CD8-positive, alpha-beta memory T cell (primary cell): ENCODE results near the gene PPM1J. TPM values are rescaled to one million over a fixed set of nuclear protein-coding genes. Genes with fewer than 3 reads are reported as not detected.

Source experiments
- CTCF ChIA-PET: fragments of 350-600 bp; sonication (Branson Sonifier 250); formaldehyde crosslinking; loops from one replicate; lab custom pipeline; 2021; ENCODE audit warnings: antibody characterized with exemption; lab: Charles Lee
- POLR2A ChIA-PET: fragments of 350-600 bp; sonication (Branson Sonifier 250); formaldehyde crosslinking; loops from one replicate; lab custom pipeline; 2021; ENCODE audit warnings: antibody characterized with exemption; lab: Charles Lee
- DNase-seq, 5 donors: peaks; one replicate each; pipeline versions ENCODE4 v3.0.0 to v3.0.0-alpha.2; 2020 to 2022; ENCODE audit warnings: mixed read lengths in 1 of 5
- H3K27ac ChIP-seq: one replicate; pipeline ENCODE4 v1.7.0; 2013; ENCODE audit warnings: low read depth, mild to moderate bottlenecking, low read length, moderate library complexity
- H3K27me3 ChIP-seq: 2 replicates; pipeline ENCODE4 v1.7.0; 2013; ENCODE audit warnings: low read length, mild to moderate bottlenecking; ENCODE audit not compliant: insufficient read depth, poor library complexity, severe bottlenecking
- H3K36me3 ChIP-seq: 2 replicates; pipeline ENCODE4 v1.7.0; 2013; ENCODE audit warnings: mild to moderate bottlenecking, low read length, moderate library complexity; ENCODE audit not compliant: insufficient read depth
- H3K4me1 ChIP-seq: 2 replicates; pipeline ENCODE4 v1.7.0; 2013; ENCODE audit warnings: mild to moderate bottlenecking, low read length, moderate library complexity; ENCODE audit not compliant: insufficient read depth
- H3K4me3 ChIP-seq: 2 replicates; pipeline ENCODE4 v1.7.0; 2013; ENCODE audit warnings: mild to moderate bottlenecking, low read length
- H3K9me3 ChIP-seq: 2 replicates; pipeline ENCODE4 v1.7.0; 2013; ENCODE audit warnings: mild to moderate bottlenecking, low read length
- H3K27ac Mint-ChIP-seq, 8 donors: one replicate each; pipeline ENCODE4 v1.8.0; 2020 to 2021; ENCODE audit warnings: mixed read lengths in 8 of 8, mild to moderate bottlenecking in 6 of 8, inconsistent platforms in 3 of 8, moderate library complexity in 3 of 8
- H3K27me3 Mint-ChIP-seq, 2 donors: one replicate each; pipeline ENCODE4 v1.8.0; 2020 to 2021; ENCODE audit warnings: mixed read lengths in 2 of 2, mild to moderate bottlenecking in 1 of 2, moderate library complexity in 1 of 2
- H3K36me3 Mint-ChIP-seq, 3 donors: one replicate each; pipeline ENCODE4 v1.8.0; 2020 to 2021; ENCODE audit warnings: mixed read lengths in 3 of 3, inconsistent platforms in 1 of 3, mild to moderate bottlenecking in 1 of 3
- H3K4me1 Mint-ChIP-seq, 3 donors: one replicate each; pipeline ENCODE4 v1.8.0; 2020 to 2021; ENCODE audit warnings: mixed read lengths in 3 of 3, inconsistent platforms in 1 of 3, mild to moderate bottlenecking in 1 of 3
- H3K4me3 Mint-ChIP-seq, 7 donors: one replicate each; pipeline ENCODE4 v1.8.0; 2020 to 2021; ENCODE audit warnings: mixed read lengths in 7 of 7, mild to moderate bottlenecking in 6 of 7, moderate library complexity in 4 of 7, inconsistent platforms in 2 of 7
- H3K9me3 Mint-ChIP-seq, 5 donors: one replicate each; pipeline ENCODE4 v1.8.0; 2020 to 2022; ENCODE audit warnings: mixed read lengths in 5 of 5, mild to moderate bottlenecking in 3 of 5, moderate library complexity in 2 of 5, inconsistent platforms in 1 of 5
- polyA plus RNA-seq: library from polyadenylated mRNA; unstranded; fragments of 300-500 nt; fragmentation: Illumina TruSeq; gene quantifications from one replicate; pipeline ENCODE4 v1.2.3, GENCODE V29; 2021
- total RNA-seq, 2 experiments: library from RNA; stranded (reverse); gene quantifications; one replicate each; pipeline ENCODE4 v1.2.3, GENCODE V29; 2021

PPM1J gene
- total and polyA plus RNA-seq, 3 experiments from 2014 or later: 0.33 TPM; not detected in 2

DNA sequence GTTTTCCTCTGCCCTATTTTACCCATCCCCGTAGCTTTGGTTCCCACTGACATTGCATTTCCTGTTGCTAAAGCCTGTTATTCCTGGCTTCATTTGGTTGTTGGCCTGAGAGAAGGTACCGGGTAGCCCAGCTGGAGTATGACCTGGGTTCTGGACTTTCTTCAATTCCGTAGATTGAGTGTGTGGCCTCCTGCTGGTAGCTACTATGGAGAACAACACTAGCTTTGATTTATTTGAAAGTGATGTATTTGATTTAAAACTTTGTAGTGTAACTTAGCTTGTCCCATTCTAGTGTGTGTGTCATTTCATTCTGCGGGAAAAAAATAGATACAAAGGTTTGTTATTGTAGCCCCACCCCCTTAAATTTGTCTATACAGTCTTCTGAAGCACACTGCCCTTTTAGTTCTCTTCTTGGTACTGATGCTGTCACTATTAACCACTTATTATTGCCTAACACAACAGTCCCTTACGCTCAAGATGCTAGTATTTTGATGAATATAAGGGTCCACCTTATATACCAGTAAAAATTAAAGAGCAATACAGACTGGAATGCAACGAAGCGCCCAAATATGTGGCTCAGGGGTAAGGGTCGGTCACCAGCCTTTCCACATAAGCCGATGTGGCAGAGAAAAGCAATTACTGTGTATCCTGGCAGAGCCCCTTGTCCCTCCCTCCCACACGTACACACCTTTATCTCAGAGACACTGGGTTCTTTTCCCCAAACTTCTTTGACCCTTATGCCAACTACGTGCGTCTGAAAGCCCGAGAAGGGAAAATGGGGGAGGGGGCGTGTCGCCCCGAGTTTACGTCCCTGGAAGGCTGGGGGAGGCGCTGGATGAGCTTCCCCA, 41.3 kb downstream of the PPM1J start:
- peaks cover 29% of the 10 kb centered on the region for H3K4me1 ChIP-seq
- H3K4me3 ChIP-seq: peak overlapping the region; percentile 79
- CTCF ChIA-PET: interaction anchor here (0.6 to 4.1 kb wide), 15 partner anchors 10 to 172 kb away, joined by 3 to 23 read pairs (median 6); partner anchors contain the start of genes CAPZA1, PPM1J, RHOC and ST7L
- peak overlapping the region; percentile 81 for H3K27ac ChIP-seq
- Mint-ChIP-seq H3K9me3 (no peaks in the 10 kb centered on the region), H3K36me3 (peaks cover 10 to 41% (median 15%) of the 10 kb centered on the region in 3 donors), H3K27ac (peak overlapping the region; percentile 61 to 98 (median 94)), H3K4me3 (peak overlapping the region; percentile 81 to 99 (median 97)), H3K4me1 (peaks cover 44 to 58% (median 53%) of the 10 kb centered on the region in 3 donors), H3K27me3 (no peaks in the 10 kb centered on the region)
- H3K27me3 ChIP-seq: no peaks in the 10 kb centered on the region
- H3K36me3 ChIP-seq: peaks cover 11% of the 10 kb centered on the region
- peak in 2 of 5 donors; percentile 12 to 38 for DNase-seq
- H3K9me3 ChIP-seq: no peaks in the 10 kb centered on the region
- POLR2A ChIA-PET: interaction anchor here (0.6 to 2.9 kb wide), 5 partner anchors 11 to 176 kb away, joined by 3 to 32 read pairs (median 4); partner anchors contain the start of genes CAPZA1, PPM1J and ST7L

DNA sequence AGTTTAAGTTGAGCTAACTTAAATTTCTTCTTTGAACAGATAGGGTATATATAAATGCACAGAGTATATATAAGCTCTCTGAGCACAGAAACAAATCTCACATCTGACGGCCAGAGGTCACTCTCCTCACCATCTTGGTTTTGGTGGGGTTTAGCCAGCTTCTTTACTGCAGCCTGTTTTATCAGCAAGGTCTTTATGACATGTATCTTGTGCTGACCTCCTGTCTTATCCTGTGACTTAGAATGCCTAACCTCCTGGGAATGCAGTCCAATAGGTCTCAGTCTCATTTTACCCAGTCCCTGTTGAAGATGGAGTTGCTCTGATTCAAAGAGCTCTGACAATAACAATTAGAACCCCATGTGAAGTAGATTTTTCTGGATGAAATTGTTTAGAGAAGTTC, 42.3 kb downstream of the PPM1J start:
- Histone ChIP-seq H3K27ac (no peak overlapping the region), H3K4me3 (no peak overlapping the region), H3K36me3 (peaks cover 14% of the 10 kb centered on the region), H3K9me3 (no peaks in the 10 kb centered on the region), H3K27me3 (no peaks in the 10 kb centered on the region), H3K4me1 (peaks cover 35% of the 10 kb centered on the region)
- DNase-seq: no peak
- Mint-ChIP-seq H3K36me3 (peaks cover 10 to 49% (median 17%) of the 10 kb centered on the region in 3 donors), H3K4me1 (peaks cover 42 to 58% (median 54%) of the 10 kb centered on the region in 3 donors), H3K9me3 (no peaks in the 10 kb centered on the region), H3K27ac (peak overlapping the region; percentile 43 to 95 (median 80)), H3K4me3 (peak overlapping the region in 6 of 7 donors; percentile 16 to 81 (median 53)), H3K27me3 (no peaks in the 10 kb centered on the region)
- ChIA-PET POLR2A (interaction anchor here (0.6 to 2.9 kb wide), 3 partner anchors 12 to 175 kb away, joined by 3 to 32 read pairs (median 4); partner anchors contain the start of genes CAPZA1 and ST7L), CTCF (interaction anchor here (0.9 to 4.1 kb wide), 7 partner anchors 23 to 171 kb away, joined by 3 to 23 read pairs (median 3); partner anchors contain the start of genes PPM1J and RHOC)

DNA sequence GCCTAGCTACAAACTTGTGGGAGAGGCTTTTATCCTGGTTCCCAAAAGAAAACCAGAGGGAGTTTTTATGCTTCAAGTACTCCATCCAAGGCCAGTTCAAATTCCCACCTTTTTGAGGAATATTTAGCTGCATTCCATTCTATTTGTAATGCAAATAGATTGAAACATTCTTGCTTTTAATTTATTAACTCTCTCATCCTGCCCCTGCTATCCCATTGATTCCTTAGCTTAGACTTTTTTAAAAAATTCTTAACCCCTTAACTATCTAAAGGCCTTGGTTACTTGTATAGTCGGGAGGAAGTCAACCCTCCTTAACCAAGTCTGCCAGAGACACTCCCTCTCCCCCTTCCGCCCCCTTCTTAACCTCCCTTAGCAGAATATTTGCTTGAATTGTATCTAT, 43.1 kb downstream of the PPM1J start:
- peaks cover 14% of the 10 kb centered on the region for H3K36me3 ChIP-seq
- Mint-ChIP-seq H3K27me3 (no peaks in the 10 kb centered on the region), H3K4me3 (peak overlapping the region in 1 of 7 donors; percentile 83), H3K36me3 (peaks cover 13 to 56% (median 20%) of the 10 kb centered on the region in 3 donors), H3K9me3 (no peaks in the 10 kb centered on the region), H3K4me1 (peaks cover 42 to 57% (median 52%) of the 10 kb centered on the region in 3 donors), H3K27ac (peak overlapping the region in 5 of 8 donors; percentile 23 to 95 (median 61))
- peaks cover 35% of the 10 kb centered on the region for H3K4me1 ChIP-seq
- H3K27ac ChIP-seq: no peak overlapping the region
- no peaks in the 10 kb centered on the region for H3K9me3 ChIP-seq
- H3K27me3 ChIP-seq: no peaks in the 10 kb centered on the region
- DNase-seq: no peak
- H3K4me3 ChIP-seq: no peak overlapping the region
- ChIA-PET CTCF (interaction anchor here (1.0 to 4.1 kb wide), 6 partner anchors 13 to 170 kb away, joined by 3 to 23 read pairs (median 5); partner anchors contain the start of gene RHOC), POLR2A (no interaction called here)

DNA sequence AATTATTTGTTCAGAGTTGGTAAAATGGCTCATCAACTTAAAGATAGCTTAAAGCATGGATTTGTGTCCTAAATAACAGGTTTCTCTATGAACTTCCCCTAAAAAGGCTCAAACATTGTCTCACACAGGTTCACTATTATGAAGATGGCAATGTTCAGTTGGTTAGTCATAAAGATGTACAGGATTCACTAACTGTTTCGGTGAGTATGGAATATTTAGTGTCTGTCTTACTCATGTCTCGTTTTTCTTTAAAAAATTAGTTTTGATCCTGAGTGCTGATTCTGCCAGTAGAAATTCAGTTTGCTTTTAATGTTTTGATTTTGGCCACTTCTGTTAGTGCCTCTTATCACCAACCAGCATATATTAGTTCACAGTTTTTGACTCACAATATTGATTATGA, 48.2 kb downstream of the PPM1J start:
- no peak for DNase-seq
- Mint-ChIP-seq H3K4me1 (peaks cover 15 to 27% (median 25%) of the 10 kb centered on the region in 3 donors), H3K36me3 (peaks cover 14 to 81% (median 34%) of the 10 kb centered on the region in 3 donors), H3K27ac (peak overlapping the region; percentile 2 to 88 (median 78)), H3K9me3 (no peaks in the 10 kb centered on the region), H3K27me3 (peaks cover 0 to 1% of the 10 kb centered on the region in 2 donors), H3K4me3 (peak overlapping the region in 1 of 7 donors; percentile 16)
- ChIA-PET POLR2A (no interaction called here), CTCF (no interaction called here)
- no peak overlapping the region for H3K27ac ChIP-seq
- H3K27me3 ChIP-seq: no peaks in the 10 kb centered on the region
- H3K4me1 ChIP-seq: peaks cover 10% of the 10 kb centered on the region
- H3K4me3 ChIP-seq: no peak overlapping the region
- peaks cover 31% of the 10 kb centered on the region for H3K36me3 ChIP-seq
- no peaks in the 10 kb centered on the region for H3K9me3 ChIP-seq

DNA sequence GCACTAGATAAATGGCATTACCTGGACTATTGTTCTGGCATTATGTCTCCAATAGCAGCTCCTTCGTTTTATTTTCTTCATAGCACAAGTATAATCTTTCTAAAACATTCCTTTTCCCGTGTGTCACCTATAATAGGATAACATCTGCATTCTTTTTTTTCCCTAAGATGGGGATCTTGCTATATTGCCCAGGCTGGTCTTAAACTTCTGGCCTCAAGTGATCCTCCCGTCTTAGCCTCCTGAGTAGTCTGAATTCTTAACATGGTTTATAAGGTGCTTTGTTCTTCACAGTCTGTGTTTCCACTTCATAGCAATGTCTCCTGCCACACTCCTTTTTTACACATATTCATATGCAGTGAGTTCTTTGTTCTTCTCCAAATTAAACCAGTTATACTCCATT, 49.3 kb downstream of the PPM1J start:
- H3K4me1 Mint-ChIP-seq: peaks cover 15 to 31% (median 27%) of the 10 kb centered on the region in 3 donors
- H3K4me1 ChIP-seq: peaks cover 10% of the 10 kb centered on the region
- H3K27ac Mint-ChIP-seq: peak overlapping the region in 4 of 8 donors; percentile 18 to 56 (median 26)
- ChIA-PET CTCF (no interaction called here), POLR2A (no interaction called here)
- H3K27me3 ChIP-seq: no peaks in the 10 kb centered on the region
- H3K4me3 Mint-ChIP-seq: no peak overlapping the region
- no peaks in the 10 kb centered on the region for H3K9me3 Mint-ChIP-seq
- H3K4me3 ChIP-seq: no peak overlapping the region
- H3K9me3 ChIP-seq: no peaks in the 10 kb centered on the region
- peaks cover 0 to 1% of the 10 kb centered on the region in 2 donors for H3K27me3 Mint-ChIP-seq
- peaks cover 41% of the 10 kb centered on the region for H3K36me3 ChIP-seq
- peaks cover 20 to 84% (median 36%) of the 10 kb centered on the region in 3 donors for H3K36me3 Mint-ChIP-seq
- H3K27ac ChIP-seq: no peak overlapping the region
- no peak for DNase-seq

Other genes starting within 250 kb of the PPM1J start
- under 1 TPM; 0.09 to 0.13 TPM for gene WNT2B, start 206.4 kb downstream of the PPM1J start, total RNA-seq
- gene WNT2B, start 206.4 kb downstream of the PPM1J start, polyA plus RNA-seq: 0.09 TPM
- 10 to 100 TPM; 11.6 to 12.2 TPM for gene ST7L, start 96.2 kb downstream of the PPM1J start, total RNA-seq
- gene ST7L, start 96.2 kb downstream of the PPM1J start, polyA plus RNA-seq: 11.3 TPM
- gene CAPZA1, start 95.5 kb downstream of the PPM1J start, total RNA-seq: 100 to 1,000 TPM; 255 to 266 TPM
- 212 TPM for gene CAPZA1, start 95.5 kb downstream of the PPM1J start, polyA plus RNA-seq
- 10 to 100 TPM; 29.9 to 31.0 TPM for gene MOV10, start 40.7 kb downstream of the PPM1J start, total RNA-seq
- gene MOV10, start 40.7 kb downstream of the PPM1J start, polyA plus RNA-seq: 33.7 TPM
- gene RHOC, start 8.2 kb downstream of the PPM1J start, total RNA-seq: 10 to 100 TPM; 20.3 to 23.0 TPM
- 53.2 TPM for gene RHOC, start 8.2 kb downstream of the PPM1J start, polyA plus RNA-seq
- gene SLC16A1, start 240.9 kb upstream of the PPM1J start, total RNA-seq: 10 to 100 TPM; 75.3 to 75.8 TPM
- gene SLC16A1, start 240.9 kb upstream of the PPM1J start, polyA plus RNA-seq: 12.4 TPM